ENCODE measurements around the gene CENPT. TPM values are rescaled to one million over a fixed set of nuclear protein-coding genes. Genes with fewer than 3 reads are reported as not detected.

The CENPT gene
- total and polyA plus RNA-seq, 2 of the 8 experiments (the other 6 are each of a cell fraction or from before 2014, with no cell fraction given) = 42.4 to 53.4 TPM

- Histone ChIP-seq H2AK5ac (ENCODE audit: low read depth, low read length) (no peak overlapping the region), H3K4ac (replicated peaks; ENCODE audit: insufficient read length, low read depth, low read length) (no peak overlapping the region), H4K8ac (ENCODE audit: extremely low read depth, insufficient read depth, low read length) (no peak overlapping the region), H2BK20ac (ENCODE audit: low read length) (no peak overlapping the region), H3K27ac (ENCODE audit: low read depth, low read length) (no peak overlapping the region), H4K91ac (replicated peaks; ENCODE audit: insufficient read length, low read length) (no peak overlapping the region), H3K18ac (ENCODE audit: extremely low read depth, low read length) (no peak overlapping the region), H3K27me3 (replicated peaks in 1 of 4; ENCODE audit: control insufficient read depth in 3 of 4, extremely low read depth in 1 of 4, insufficient read depth in 3 of 4, low read length in 3 of 4) (no peaks in the 10 kb centered on the region), H2AFZ (ENCODE audit: low read length) (no peak overlapping the region), H3K9me3 (ENCODE audit: insufficient read depth in 2 of 2, low read depth in 1 of 2, low read length in 1 of 2) (no peaks in the 10 kb centered on the region), H3K23me2 (ENCODE audit: low read depth, low read length) (0 out of 2 replicates have a peak, but pooled peaks cover 1% of the 10 kb centered on the region), H3K4me1 (replicated peaks in 1 of 4; ENCODE audit: control insufficient read depth in 3 of 4, insufficient read depth in 4 of 4, low read length in 3 of 4) (peaks cover under 1 to 6% (median 3%) of the 10 kb centered on the region in 4 experiments; a peak in 6 of 7 replicates), H3K9ac (replicated peaks in 1 of 4; ENCODE audit: extremely low read depth in 1 of 4, low read depth in 3 of 4, low read length in 3 of 4) (no peak overlapping the region), H3K23ac (ENCODE audit: insufficient read length) (no peak overlapping the region), H3K4me3 (ENCODE audit: extremely low read depth in 1 of 4, insufficient read depth in 2 of 4, low read depth in 3 of 4, low read length in 4 of 4) (no peak overlapping the region), H3K14ac (ENCODE audit: insufficient read length) (no peak overlapping the region), H3K56ac (replicated peaks; ENCODE audit: insufficient read length, low read depth, low read length) (no peak overlapping the region), H3K79me2 (ENCODE audit: control insufficient read depth in 1 of 2, insufficient read depth in 2 of 2, low read length in 2 of 2) (peaks cover 0 to 14% of the 10 kb centered on the region in 2 experiments; a peak in 2 of 4 replicates), H2BK12ac (ENCODE audit: low read depth, low read length) (no peak overlapping the region), H3K36me3 (ENCODE audit: control insufficient read depth in 2 of 4, insufficient read depth in 4 of 4, low read length in 3 of 4) (peaks cover 34 to 60% (median 49%) of the 10 kb centered on the region in 4 experiments), H2BK120ac (replicated peaks; ENCODE audit: low read depth, low read length) (no peak overlapping the region), H3K79me1 (ENCODE audit: low read depth, low read length) (peaks cover 6% of the 10 kb centered on the region), H4K5ac (ENCODE audit: insufficient read length, low read depth, low read length) (no peak overlapping the region), H3K4me2 (ENCODE audit: insufficient read depth in 1 of 2, low read depth in 2 of 2, low read length in 2 of 2) (no peak overlapping the region), H2BK15ac (ENCODE audit: low read length) (no peak overlapping the region), H2BK5ac (ENCODE audit: low read depth, low read length) (no peak overlapping the region), H4K20me1 (replicated peaks in 1 of 2; ENCODE audit: control insufficient read depth in 1 of 2, insufficient read depth in 2 of 2, low read length in 2 of 2) (peaks cover 19% of the 10 kb centered on the region in 2 experiments)
- 87% methylated on average over 5 of the region's 5 CpGs; no CpG with 5 or more reads in 1 of the 2 experiments for WGBS, 2 experiments (ENCODE audit: extremely low coverage in 1 of 2, insufficient coverage in 1 of 2, insufficient read length in 1 of 2, insufficient replicate concordance in 2 of 2, low coverage in 1 of 2, low lambda C conversion rate in 2 of 2, missing lambda C conversion rate in 1 of 2)
- CTCF ChIA-PET (ENCODE audit: partially characterized antibody) = interaction anchor here (1.7 to 21.8 kb wide), 3 partner anchors 54 to 207 kb away, joined by 4 to 623 read pairs (median 6); partner anchors contain the start of genes CTRL, LCAT and PSMB10
- TF ChIP-seq TAF1 (IDR thresholded peaks at IDR 0.05; ENCODE audit: low read depth, low read length) (no peak), SAP30 (IDR thresholded peaks at IDR 0.05; ENCODE audit: insufficient read depth, insufficient replicate concordance, low read length) (no peak), SP1 (IDR thresholded peaks at IDR 0.05; ENCODE audit: low read depth, low read length) (no peak), SIRT6 (IDR thresholded peaks at IDR 0.05; ENCODE audit: low read length) (no peak), BACH1 (IDR thresholded peaks at IDR 0.05; ENCODE audit: low read length) (no peak), NRF1 (IDR thresholded peaks at IDR 0.05; ENCODE audit: low read depth, low read length) (no peak), RXRA (IDR thresholded peaks at IDR 0.05; ENCODE audit: insufficient read depth, low read depth, low read length) (no peak)
- FAIRE-seq (no peak), DNase-seq (ENCODE audit: low read depth in 1 of 2, low spot score in 2 of 2) (no peak)
- POLR2A ChIA-PET (ENCODE audit: partially characterized antibody) = interaction anchor here (1.0 to 1.4 kb wide), 3 partner anchors 14 to 60 kb away, joined by 3 to 4 read pairs (median 3); no protein-coding TSS in a partner anchor
These were observed 32.4 kb upstream of the CENPT start for GRCh38 chr16:67879936-67880335.
